GM04504 (cell line): ENCODE results near the gene TTLL12.

Source experiments
- DNase-seq: peaks from one replicate; pipeline ENCODE4 v3.0.0-alpha.2; 2012; ENCODE audit warnings: low read depth

TTLL12 gene

GRCh38 chr22:43213962-43214361, 27.0 kb upstream of the TTLL12 start:
- DNase-seq = no peak

- DNase-seq = no peak
Measured at GRCh38 chr22:43213051-43213450, 26.1 kb upstream of the TTLL12 start.

- DNase-seq = no peak
Measured at GRCh38 chr22:43212434-43212952, 25.6 kb upstream of the TTLL12 start.

- no peak for DNase-seq
Measured at GRCh38 chr22:43211941-43212433, 25.1 kb upstream of the TTLL12 start.

- DNase-seq = no peak
Measured at GRCh38 chr22:43210631-43211515, 23.9 kb upstream of the TTLL12 start.

GRCh38 chr22:43209971-43210370, 23.0 kb upstream of the TTLL12 start:
- DNase-seq = no peak

GRCh38 chr22:43209523-43209890, 22.6 kb upstream of the TTLL12 start:
- no peak for DNase-seq

GRCh38 chr22:43208703-43209522, 22.0 kb upstream of the TTLL12 start:
- DNase-seq = no peak

GRCh38 chr22:43207849-43208702, 21.1 kb upstream of the TTLL12 start:
- DNase-seq = no peak

GRCh38 chr22:43207386-43207785, 20.5 kb upstream of the TTLL12 start:
- DNase-seq = no peak

GRCh38 chr22:43206509-43207161, 19.7 kb upstream of the TTLL12 start:
- DNase-seq = no peak

- DNase-seq = no peak
Measured at GRCh38 chr22:43205748-43206508, 19.0 kb upstream of the TTLL12 start.

- DNase-seq = no peak
Measured at GRCh38 chr22:43205261-43205691, 18.3 kb upstream of the TTLL12 start.

GRCh38 chr22:43203471-43203981, 16.6 kb upstream of the TTLL12 start:
- DNase-seq = no peak

- DNase-seq = no peak
Measured at GRCh38 chr22:43202756-43203410, 15.9 kb upstream of the TTLL12 start.

GRCh38 chr22:43202326-43202725, 15.4 kb upstream of the TTLL12 start:
- DNase-seq = no peak

- no peak for DNase-seq
Measured at GRCh38 chr22:43201486-43202219, 14.7 kb upstream of the TTLL12 start.

- DNase-seq = no peak
Measured at GRCh38 chr22:43200555-43200954, 13.6 kb upstream of the TTLL12 start.

- DNase-seq = no peak
Measured at GRCh38 chr22:43200031-43200430, 13.1 kb upstream of the TTLL12 start.
